Ishikawa (cell line): ENCODE measurements around the gene CADM1.

Experiments
- EP300 ChIP-seq: IDR thresholded peaks from 2 replicates; pipeline ENCODE4 v1.6.1; 2012; ENCODE audit warnings: borderline replicate concordance
- FOXM1 ChIP-seq: IDR thresholded peaks from 2 replicates; pipeline ENCODE4 v1.6.1; 2012; ENCODE audit warnings: low read depth, borderline replicate concordance
- REST ChIP-seq: IDR thresholded peaks from 2 replicates; pipeline ENCODE4 v1.6.1; 2012; ENCODE audit warnings: low read depth, mild to moderate bottlenecking
- USF1 ChIP-seq: IDR thresholded peaks from 2 replicates; pipeline ENCODE4 v1.6.1; 2012

- no peak for TF ChIP-seq USF1
- TF ChIP-seq REST, result no peak
- TF ChIP-seq FOXM1, result no peak
- TF ChIP-seq EP300, result no peak
These were observed 266.1 kb downstream of the CADM1 start for GRCh38 chr11:115238086-115238485.
